T follicular helper cell (primary cell): Measurements from ENCODE around the gene ITK.
"Not testable (repeated sequence)": the region's sequence is repeated elsewhere in the genome, so short reads cannot be mapped to it uniquely, and the experiment has no call there.

Experiments used
- DNase-seq: peaks from one replicate; pipeline ENCODE4 v3.0.0-alpha.2; 2020; ENCODE audit warnings: low read depth

Gene ITK

GRCh38 chr5:157167214-157167621 is 13.4 kb upstream of the ITK start:
- DNase-seq, result no peak

GRCh38 chr5:157168286-157168685 is 12.4 kb upstream of the ITK start:
- no peak for DNase-seq

- DNase-seq, result peak; percentile 53
These were observed 8.2 kb upstream of the ITK start for GRCh38 chr5:157172403-157172802.

GRCh38 chr5:157175071-157175612 is 5.5 kb upstream of the ITK start:
- no peak for DNase-seq

- no peak for DNase-seq
These were observed 2.7 kb upstream of the ITK start for GRCh38 chr5:157177953-157178352.

GRCh38 chr5:157178966-157179365 is 1.7 kb upstream of the ITK start:
- DNase-seq, result no peak

GRCh38 chr5:157182143-157182757 is 1.6 kb downstream of the ITK start:
- no peak for DNase-seq

- DNase-seq, result no peak
These were observed 3.6 kb downstream of the ITK start for GRCh38 chr5:157184117-157184670.

- DNase-seq, result not testable (repeated sequence)
These were observed 4.5 kb downstream of the ITK start for GRCh38 chr5:157185122-157185521.

- no peak for DNase-seq
These were observed 5.8 kb downstream of the ITK start for GRCh38 chr5:157186309-157187045.

- no peak for DNase-seq
These were observed 6.6 kb downstream of the ITK start for GRCh38 chr5:157187046-157187754.

GRCh38 chr5:157188270-157188669 is 7.6 kb downstream of the ITK start:
- DNase-seq, result no peak

GRCh38 chr5:157189223-157189622 is 8.6 kb downstream of the ITK start:
- DNase-seq, result no peak

GRCh38 chr5:157193699-157194424 is 13.2 kb downstream of the ITK start:
- DNase-seq, result peak; percentile 34

- peak; percentile 28 for DNase-seq
These were observed 15.4 kb downstream of the ITK start for GRCh38 chr5:157196045-157196444.

- DNase-seq, result peak; percentile 37
These were observed 16.4 kb downstream of the ITK start for GRCh38 chr5:157197086-157197485.

GRCh38 chr5:157198277-157198986 is 17.8 kb downstream of the ITK start:
- DNase-seq, result peak; percentile 53

- DNase-seq, result no peak
These were observed 21.2 kb downstream of the ITK start for GRCh38 chr5:157201857-157202256.

- DNase-seq, result no peak
These were observed 22.8 kb downstream of the ITK start for GRCh38 chr5:157203417-157203816.

GRCh38 chr5:157204765-157205164 is 24.1 kb downstream of the ITK start:
- DNase-seq, result no peak

- no peak for DNase-seq
These were observed 25.1 kb downstream of the ITK start for GRCh38 chr5:157205708-157206107.
